ENCODE results near the gene FAM20C. TPM values are rescaled to one million over a fixed set of nuclear protein-coding genes. Genes with fewer than 3 reads are reported as not detected.

Gene FAM20C
- total RNA-seq, 2 experiments from 2014 or later, result 2.6 to 4.1 TPM

GRCh38 chr7:187227-187927, 5.0 kb upstream of the FAM20C start:
- H3K9me3 Mint-ChIP-seq, result no peaks in the 10 kb centered on the region
- peaks cover 3% of the 10 kb centered on the region for H3K4me1 Mint-ChIP-seq
- no peak for ATAC-seq (ENCODE audit: low read depth)
- no peak for DNase-seq
- H3K36me3 Mint-ChIP-seq, result no peaks in the 10 kb centered on the region
- no peak overlapping the region for H3K27ac Mint-ChIP-seq
- peaks cover 18% of the 10 kb centered on the region for H3K27me3 Mint-ChIP-seq
- POLR2A ChIA-PET, result no interaction called here
- no peak overlapping the region for H3K4me3 Mint-ChIP-seq

- ATAC-seq (ENCODE audit: low read depth) (no peak), DNase-seq (no peak)
- POLR2A ChIA-PET, result no interaction called here
- Mint-ChIP-seq H3K9me3 (no peaks in the 10 kb centered on the region), H3K27me3 (peaks cover 18% of the 10 kb centered on the region), H3K27ac (no peak overlapping the region), H3K4me1 (peaks cover 3% of the 10 kb centered on the region), H3K4me3 (no peak overlapping the region), H3K36me3 (no peaks in the 10 kb centered on the region)
Measured at GRCh38 chr7:188174-188573, 4.2 kb upstream of the FAM20C start.

- Mint-ChIP-seq H3K36me3 (no peaks in the 10 kb centered on the region), H3K27me3 (peaks cover 22% of the 10 kb centered on the region), H3K27ac (no peak overlapping the region), H3K4me1 (peaks cover 3% of the 10 kb centered on the region), H3K4me3 (no peak overlapping the region), H3K9me3 (no peaks in the 10 kb centered on the region)
- POLR2A ChIA-PET, result no interaction called here
- no peak for DNase-seq
- no peak for ATAC-seq (ENCODE audit: low read depth)
Measured at GRCh38 chr7:188727-189500, 3.5 kb upstream of the FAM20C start.

- no peak overlapping the region for H3K27ac Mint-ChIP-seq
- H3K4me3 Mint-ChIP-seq, result no peak overlapping the region
- DNase-seq, result no peak
- POLR2A ChIA-PET, result no interaction called here
- no peak for ATAC-seq (ENCODE audit: low read depth)
- peaks cover 3% of the 10 kb centered on the region for H3K4me1 Mint-ChIP-seq
- no peaks in the 10 kb centered on the region for H3K9me3 Mint-ChIP-seq
- H3K27me3 Mint-ChIP-seq, result peaks cover 26% of the 10 kb centered on the region
- no peaks in the 10 kb centered on the region for H3K36me3 Mint-ChIP-seq
Measured at GRCh38 chr7:189719-190118, 2.7 kb upstream of the FAM20C start.

- peaks cover 27% of the 10 kb centered on the region for H3K27me3 Mint-ChIP-seq
Measured at GRCh38 chr7:190196-190595, 2.2 kb upstream of the FAM20C start.

GRCh38 chr7:191105-191980, 1.0 kb upstream of the FAM20C start:
- no peak for DNase-seq
- no peak for ATAC-seq (ENCODE audit: low read depth)
- peak overlapping the region; percentile 58 for H3K4me3 Mint-ChIP-seq

More at GRCh38 chr7:190196-190595, 2.2 kb upstream of the FAM20C start:
- no peak overlapping the region for H3K27ac Mint-ChIP-seq
- H3K36me3 Mint-ChIP-seq, result no peaks in the 10 kb centered on the region
- POLR2A ChIA-PET, result no interaction called here
- no peaks in the 10 kb centered on the region for H3K9me3 Mint-ChIP-seq
- DNase-seq (no peak), ATAC-seq (ENCODE audit: low read depth) (no peak)
- H3K4me1 Mint-ChIP-seq, result peaks cover 3% of the 10 kb centered on the region
- H3K4me3 Mint-ChIP-seq, result no peak overlapping the region

GRCh38 chr7:192701-193480, 520 bp downstream of the FAM20C start:
- no peak overlapping the region for H3K4me3 Mint-ChIP-seq
- DNase-seq (no peak), ATAC-seq (ENCODE audit: low read depth) (no peak)
- H3K36me3 Mint-ChIP-seq, result no peaks in the 10 kb centered on the region
- peaks cover 3% of the 10 kb centered on the region for H3K4me1 Mint-ChIP-seq
- H3K27ac Mint-ChIP-seq, result no peak overlapping the region
- POLR2A ChIA-PET, result no interaction called here
- H3K27me3 Mint-ChIP-seq, result peaks cover 34% of the 10 kb centered on the region
- no peaks in the 10 kb centered on the region for H3K9me3 Mint-ChIP-seq

More at GRCh38 chr7:191105-191980, 1.0 kb upstream of the FAM20C start:
- Mint-ChIP-seq H3K9me3 (no peaks in the 10 kb centered on the region), H3K27me3 (peaks cover 34% of the 10 kb centered on the region), H3K4me1 (peaks cover 3% of the 10 kb centered on the region), H3K27ac (no peak overlapping the region), H3K36me3 (no peaks in the 10 kb centered on the region)
- POLR2A ChIA-PET, result no interaction called here

- Mint-ChIP-seq H3K9me3 (no peaks in the 10 kb centered on the region), H3K27ac (no peak overlapping the region), H3K4me3 (no peak overlapping the region), H3K27me3 (peaks cover 34% of the 10 kb centered on the region), H3K36me3 (no peaks in the 10 kb centered on the region), H3K4me1 (peaks cover 3% of the 10 kb centered on the region)
- POLR2A ChIA-PET, result no interaction called here
- ATAC-seq (ENCODE audit: low read depth) (no peak), DNase-seq (no peak)
Measured at GRCh38 chr7:193481-194251, 1.3 kb downstream of the FAM20C start.

- DNase-seq (no peak), ATAC-seq (ENCODE audit: low read depth) (no peak)
- Mint-ChIP-seq H3K27me3 (peaks cover 34% of the 10 kb centered on the region), H3K4me3 (no peak overlapping the region), H3K27ac (no peak overlapping the region), H3K36me3 (no peaks in the 10 kb centered on the region), H3K4me1 (peaks cover 3% of the 10 kb centered on the region), H3K9me3 (no peaks in the 10 kb centered on the region)
- POLR2A ChIA-PET, result no interaction called here
Measured at GRCh38 chr7:194252-195009, 2.1 kb downstream of the FAM20C start.

GRCh38 chr7:195010-195829, 2.8 kb downstream of the FAM20C start:
- DNase-seq (no peak), ATAC-seq (ENCODE audit: low read depth) (no peak)
- Mint-ChIP-seq H3K36me3 (no peaks in the 10 kb centered on the region), H3K27ac (no peak overlapping the region), H3K27me3 (peaks cover 29% of the 10 kb centered on the region), H3K4me3 (no peak overlapping the region), H3K4me1 (peaks cover 3% of the 10 kb centered on the region), H3K9me3 (no peaks in the 10 kb centered on the region)
- POLR2A ChIA-PET, result no interaction called here

GRCh38 chr7:195830-196128, 3.4 kb downstream of the FAM20C start:
- H3K9me3 Mint-ChIP-seq, result no peaks in the 10 kb centered on the region
- POLR2A ChIA-PET, result no interaction called here
- no peak overlapping the region for H3K4me3 Mint-ChIP-seq
- DNase-seq, result no peak
- H3K36me3 Mint-ChIP-seq, result no peaks in the 10 kb centered on the region
- no peak for ATAC-seq (ENCODE audit: low read depth)
- peaks cover 3% of the 10 kb centered on the region for H3K4me1 Mint-ChIP-seq
- peaks cover 24% of the 10 kb centered on the region for H3K27me3 Mint-ChIP-seq
- no peak overlapping the region for H3K27ac Mint-ChIP-seq

All from activated naive CD8-positive, alpha-beta T cell treated with anti-CD3 and anti-CD28 coated beads, Interleukin-2, amount 10 ng/mL, durations not matched to agents 7 days and 5 days (primary cell).